ENCODE data around the gene NRBP1.

DNA sequence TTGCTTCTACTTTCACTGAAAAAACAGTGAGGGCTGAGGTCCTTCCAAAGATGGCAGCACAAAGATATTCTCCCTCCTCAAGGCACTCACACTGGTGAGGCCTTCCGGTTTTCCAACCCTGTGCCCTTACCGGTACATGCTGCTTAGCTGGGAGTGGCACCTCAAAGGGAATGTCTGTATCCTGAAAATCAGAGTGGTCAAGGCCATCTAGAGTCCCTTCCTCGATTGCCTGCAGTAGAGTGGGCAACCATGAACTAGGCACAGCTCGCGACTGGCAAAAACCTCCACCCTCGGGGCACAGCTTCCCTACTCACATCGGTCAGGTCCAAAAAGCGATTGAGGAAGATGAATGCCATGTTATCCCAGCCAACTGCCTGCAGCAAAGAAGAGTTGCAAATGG, 17.2 kb downstream of the NRBP1 start:
- no peak for TF ChIP-seq CTCF (IDR thresholded peaks at IDR 0.05; ENCODE audit: insufficient read depth, low read length)
- TF ChIP-seq POLR2AphosphoS5 (IDR thresholded peaks at IDR 0.05; ENCODE audit: low read depth) = no peak
- no peak for TF ChIP-seq SPI1 (IDR thresholded peaks at IDR 0.05; ENCODE audit: borderline replicate concordance, low read depth)

Measured in HL-60 (cell line).